Renal pelvis (tissue), 4 donors: ENCODE data around the gene BMP6. TPM values are rescaled to one million over a fixed set of nuclear protein-coding genes. Genes with fewer than 3 reads are reported as not detected.

Source experiments
- DNase-seq: peaks from one replicate; pipeline ENCODE4 v3.0.0-alpha.2; 2013
- polyA plus RNA-seq, 3 donors: library from polyadenylated mRNA; unstranded; fragments of 120-200 nt; gene quantifications; one replicate each; pipeline ENCODE4 v1.2.1, GENCODE V29; 2013; ENCODE audit not compliant: insufficient read length in 3 of 3

BMP6 gene
- polyA plus RNA-seq, 3 donors: 7.0 to 7.7 (median 7.4) TPM

- no peak for DNase-seq
Measured at GRCh38 chr6:7921632-7922092, 195.8 kb downstream of the BMP6 start.

GRCh38 chr6:7922596-7922995, 196.7 kb downstream of the BMP6 start:
- DNase-seq: no peak

- no peak for DNase-seq
Measured at GRCh38 chr6:7924867-7925266, 199.0 kb downstream of the BMP6 start.

Other genes with a start within 250 kb of the BMP6 start
- gene DSP, start 184.4 kb upstream of the BMP6 start, polyA plus RNA-seq: 10 to 100 TPM; 83.5 to 98.4 (median 94.7) TPM
- 10 to 100 TPM; 18.8 to 26.3 (median 23.5) TPM for gene SNRNP48, start 135.9 kb upstream of the BMP6 start, polyA plus RNA-seq
- gene TXNDC5, start 184.7 kb downstream of the BMP6 start, polyA plus RNA-seq: 100 to 1,000 TPM in 1 of 3 donors, 10 to 100 TPM in 2; 94.2 to 122 (median 97.1) TPM